Gastroesophageal sphincter (tissue), 3 donors: ENCODE measurements around the gene KANK4.

Experiments
- EP300 ChIP-seq: sonication (generic); formaldehyde crosslinking; IDR thresholded peaks from one replicate; pipeline ENCODE4 v1.6.1; 2017; ENCODE audit warnings: antibody characterized with exemption, mild to moderate bottlenecking
- POLR2A ChIP-seq, 2 donors: fragments of 450-650 bp; IDR thresholded peaks; one replicate each; pipeline ENCODE4 v1.6.1; 2017; ENCODE audit warnings: antibody characterized with exemption in 2 of 2, mild to moderate bottlenecking in 2 of 2, moderate library complexity in 1 of 2
- TF ChIP-seq, protein P1 (sequence below), 4 experiments: fragments of 200-600 bp in 2 of 4; fragments of 450-650 bp in 2 of 4; sonication (generic) in 1 of 4; IDR thresholded peaks; one replicate each; pipeline ENCODE4 v1.5.1; 2017 to 2019; ENCODE audit warnings: antibody characterized with exemption in 4 of 4, mild to moderate bottlenecking in 2 of 4, moderate library complexity in 2 of 4

GRCh38 chr1:62321446-62321845 lies 2.2 kb upstream of the KANK4 start:
- TF ChIP-seq EP300 (no peak), POLR2A (IDR thresholded peaks at IDR 0.05) (no peak)
- TF ChIP-seq, protein P1, sequence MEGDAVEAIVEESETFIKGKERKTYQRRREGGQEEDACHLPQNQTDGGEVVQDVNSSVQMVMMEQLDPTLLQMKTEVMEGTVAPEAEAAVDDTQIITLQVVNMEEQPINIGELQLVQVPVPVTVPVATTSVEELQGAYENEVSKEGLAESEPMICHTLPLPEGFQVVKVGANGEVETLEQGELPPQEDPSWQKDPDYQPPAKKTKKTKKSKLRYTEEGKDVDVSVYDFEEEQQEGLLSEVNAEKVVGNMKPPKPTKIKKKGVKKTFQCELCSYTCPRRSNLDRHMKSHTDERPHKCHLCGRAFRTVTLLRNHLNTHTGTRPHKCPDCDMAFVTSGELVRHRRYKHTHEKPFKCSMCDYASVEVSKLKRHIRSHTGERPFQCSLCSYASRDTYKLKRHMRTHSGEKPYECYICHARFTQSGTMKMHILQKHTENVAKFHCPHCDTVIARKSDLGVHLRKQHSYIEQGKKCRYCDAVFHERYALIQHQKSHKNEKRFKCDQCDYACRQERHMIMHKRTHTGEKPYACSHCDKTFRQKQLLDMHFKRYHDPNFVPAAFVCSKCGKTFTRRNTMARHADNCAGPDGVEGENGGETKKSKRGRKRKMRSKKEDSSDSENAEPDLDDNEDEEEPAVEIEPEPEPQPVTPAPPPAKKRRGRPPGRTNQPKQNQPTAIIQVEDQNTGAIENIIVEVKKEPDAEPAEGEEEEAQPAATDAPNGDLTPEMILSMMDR (IDR thresholded peaks at IDR 0.05) = no peak
